ENCODE data around the gene MMAA.
"Not testable (repeated sequence)": the region's sequence is repeated elsewhere in the genome, so short reads cannot be mapped to it uniquely, and the experiment has no call there.

Gene MMAA

GRCh38 chr4:145626623-145626982 lies 7.4 kb downstream of the MMAA start:
- H3K27ac ChIP-seq = no peak overlapping the region
- DNase-seq (ENCODE audit: low read depth, low spot score) = no peak

GRCh38 chr4:145635117-145635516 lies 15.9 kb downstream of the MMAA start:
- H3K27ac ChIP-seq = no peak overlapping the region
- no peak for DNase-seq (ENCODE audit: low read depth, low spot score)

GRCh38 chr4:145635630-145636029 lies 16.4 kb downstream of the MMAA start:
- no peak for DNase-seq (ENCODE audit: low read depth, low spot score)

GRCh38 chr4:145639186-145639698 lies 20.1 kb downstream of the MMAA start:
- no peak for DNase-seq (ENCODE audit: low read depth, low spot score)
- no peak overlapping the region for H3K27ac ChIP-seq

More at GRCh38 chr4:145635630-145636029, 16.4 kb downstream of the MMAA start:
- no peak overlapping the region for H3K27ac ChIP-seq

GRCh38 chr4:145640236-145640635 lies 21.1 kb downstream of the MMAA start:
- not testable (repeated sequence) for DNase-seq (ENCODE audit: low read depth, low spot score); H3K27ac ChIP-seq

GRCh38 chr4:145643295-145643694 lies 24.1 kb downstream of the MMAA start:
- DNase-seq (ENCODE audit: low read depth, low spot score) = no peak

GRCh38 chr4:145644699-145645098 lies 25.5 kb downstream of the MMAA start:
- H3K27ac ChIP-seq = no peak overlapping the region
- DNase-seq (ENCODE audit: low read depth, low spot score) = no peak

More at GRCh38 chr4:145643295-145643694, 24.1 kb downstream of the MMAA start:
- H3K27ac ChIP-seq = no peak overlapping the region

- DNase-seq (ENCODE audit: low read depth, low spot score) = no peak
- H3K27ac ChIP-seq = no peak overlapping the region
Measured at GRCh38 chr4:145656156-145656555, 37.0 kb downstream of the MMAA start.

- no peak for DNase-seq (ENCODE audit: low read depth, low spot score)
- no peak overlapping the region for H3K27ac ChIP-seq
Measured at GRCh38 chr4:145660064-145660463, 40.9 kb downstream of the MMAA start.

GRCh38 chr4:145663194-145663593 lies 44.0 kb downstream of the MMAA start:
- DNase-seq (ENCODE audit: low read depth, low spot score) = no peak
- H3K27ac ChIP-seq = no peak overlapping the region

GRCh38 chr4:145665773-145666172 lies 46.6 kb downstream of the MMAA start:
- no peak overlapping the region for H3K27ac ChIP-seq
- no peak for DNase-seq (ENCODE audit: low read depth, low spot score)

GRCh38 chr4:145670422-145670821 lies 51.2 kb downstream of the MMAA start:
- DNase-seq (ENCODE audit: low read depth, low spot score) = no peak
- H3K27ac ChIP-seq = no peak overlapping the region

- DNase-seq (ENCODE audit: low read depth, low spot score) = peak; percentile 48
- peak overlapping the region; percentile 32 for H3K27ac ChIP-seq
Measured at GRCh38 chr4:145679520-145679919, 60.3 kb downstream of the MMAA start.

- H3K27ac ChIP-seq = peak within 1 kb of the TSS; percentile 32
- DNase-seq (ENCODE audit: low read depth, low spot score) = peak; percentile 45
Measured at GRCh38 chr4:145679991-145680455, 60.8 kb downstream of the MMAA start, which contains the start of gene C4orf51. Gene C4orf51, plus strand, starts transcription at chr4:145680146. Its CDS starts 58 bp downstream, at chr4:145680204.

- DNase-seq (ENCODE audit: low read depth, low spot score) = no peak
- no peak overlapping the region for H3K27ac ChIP-seq
Measured at GRCh38 chr4:145680902-145681301, 61.7 kb downstream of the MMAA start.

GRCh38 chr4:145681518-145681917 lies 62.3 kb downstream of the MMAA start:
- no peak for DNase-seq (ENCODE audit: low read depth, low spot score)
- H3K27ac ChIP-seq = no peak overlapping the region

- no peak overlapping the region for H3K27ac ChIP-seq
- DNase-seq (ENCODE audit: low read depth, low spot score) = no peak
Measured at GRCh38 chr4:145681956-145682355, 62.8 kb downstream of the MMAA start.

GRCh38 chr4:145686991-145687390 lies 67.8 kb downstream of the MMAA start:
- H3K27ac ChIP-seq = no peak overlapping the region
- DNase-seq (ENCODE audit: low read depth, low spot score) = no peak

GRCh38 chr4:145690610-145691009 lies 71.4 kb downstream of the MMAA start:
- H3K27ac ChIP-seq = no peak overlapping the region
- no peak for DNase-seq (ENCODE audit: low read depth, low spot score)

GRCh38 chr4:145691416-145691815 lies 72.2 kb downstream of the MMAA start:
- H3K27ac ChIP-seq = not testable (repeated sequence)

GRCh38 chr4:145694929-145695328 lies 75.7 kb downstream of the MMAA start:
- H3K27ac ChIP-seq = no peak overlapping the region
- no peak for DNase-seq (ENCODE audit: low read depth, low spot score)

More at GRCh38 chr4:145691416-145691815, 72.2 kb downstream of the MMAA start:
- DNase-seq (ENCODE audit: low read depth, low spot score) = not testable (repeated sequence)

GRCh38 chr4:145697332-145697731 lies 78.1 kb downstream of the MMAA start:
- H3K27ac ChIP-seq = no peak overlapping the region
- DNase-seq (ENCODE audit: low read depth, low spot score) = no peak
